Brain microvascular endothelial cell (primary cell): ENCODE measurements around the gene PRDM5.

Experiments
- DNase-seq: peaks from one replicate; pipeline ENCODE4 v3.0.0-alpha.2; 2020
- H3K27ac ChIP-seq: fragments of 250-450 bp; sonication (Bioruptor Pico); 2 replicates; pipeline ENCODE4 v1.5.1; 2020; ENCODE audit warnings: mild to moderate bottlenecking, moderate library complexity
- H3K27me3 ChIP-seq: fragments of 250-450 bp; sonication (Bioruptor Pico); replicated peaks from 2 replicates; pipeline ENCODE4 v1.5.1; 2020; ENCODE audit warnings: mild to moderate bottlenecking
- H3K36me3 ChIP-seq: fragments of 250-450 bp; sonication (Bioruptor Pico); replicated peaks from 2 replicates; pipeline ENCODE4 v1.5.1; 2020; ENCODE audit warnings: mild to moderate bottlenecking
- H3K4me3 ChIP-seq: 2 replicates; pipeline ENCODE4 v1.5.1; 2011; ENCODE audit warnings: low read depth, mild to moderate bottlenecking, control low read depth, low read length, moderate library complexity
- in situ Hi-C: cut with HindIII; loops from 2 replicates; pipeline ENCODE4 v1.10.0; 2017; ENCODE audit warnings: low sequenced_read_pairs, low pct_ligation_motif_present
- TF ChIP-seq, protein P1 (sequence below): IDR thresholded peaks from 2 replicates; pipeline ENCODE4 v1.5.1; 2011; ENCODE audit warnings: low read depth, mild to moderate bottlenecking, moderate library complexity, low read length, control low read depth, inconsistent platforms; ENCODE audit errors: missing control alignments

Gene PRDM5

DNA sequence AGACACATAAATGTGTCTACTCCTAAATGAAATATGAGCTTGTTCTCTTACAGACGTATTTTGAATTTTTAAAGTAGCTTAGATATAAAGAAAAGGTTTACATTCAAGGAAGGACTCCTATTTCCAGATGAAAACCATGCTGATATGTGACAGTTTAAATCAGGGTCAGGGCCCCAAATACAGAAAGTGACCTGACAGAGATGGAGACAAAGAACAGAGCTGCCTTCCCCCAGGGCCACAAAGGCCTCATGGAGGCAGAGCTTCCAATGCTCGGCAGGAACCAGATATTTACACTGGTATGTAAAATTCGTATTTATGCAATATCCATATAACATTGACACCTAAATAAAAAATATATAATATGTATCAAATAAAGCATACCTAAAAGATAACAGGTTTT, 124.0 kb downstream of the PRDM5 start:
- no peak overlapping the region for H3K27ac ChIP-seq
- H3K36me3 ChIP-seq, result no peaks in the 10 kb centered on the region
- DNase-seq, result no peak
- no peaks in the 10 kb centered on the region for H3K27me3 ChIP-seq
- in situ Hi-C loops, result no loop called here
- H3K4me3 ChIP-seq, result no peak overlapping the region
- TF ChIP-seq, protein P1, sequence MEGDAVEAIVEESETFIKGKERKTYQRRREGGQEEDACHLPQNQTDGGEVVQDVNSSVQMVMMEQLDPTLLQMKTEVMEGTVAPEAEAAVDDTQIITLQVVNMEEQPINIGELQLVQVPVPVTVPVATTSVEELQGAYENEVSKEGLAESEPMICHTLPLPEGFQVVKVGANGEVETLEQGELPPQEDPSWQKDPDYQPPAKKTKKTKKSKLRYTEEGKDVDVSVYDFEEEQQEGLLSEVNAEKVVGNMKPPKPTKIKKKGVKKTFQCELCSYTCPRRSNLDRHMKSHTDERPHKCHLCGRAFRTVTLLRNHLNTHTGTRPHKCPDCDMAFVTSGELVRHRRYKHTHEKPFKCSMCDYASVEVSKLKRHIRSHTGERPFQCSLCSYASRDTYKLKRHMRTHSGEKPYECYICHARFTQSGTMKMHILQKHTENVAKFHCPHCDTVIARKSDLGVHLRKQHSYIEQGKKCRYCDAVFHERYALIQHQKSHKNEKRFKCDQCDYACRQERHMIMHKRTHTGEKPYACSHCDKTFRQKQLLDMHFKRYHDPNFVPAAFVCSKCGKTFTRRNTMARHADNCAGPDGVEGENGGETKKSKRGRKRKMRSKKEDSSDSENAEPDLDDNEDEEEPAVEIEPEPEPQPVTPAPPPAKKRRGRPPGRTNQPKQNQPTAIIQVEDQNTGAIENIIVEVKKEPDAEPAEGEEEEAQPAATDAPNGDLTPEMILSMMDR, result no peak

DNA sequence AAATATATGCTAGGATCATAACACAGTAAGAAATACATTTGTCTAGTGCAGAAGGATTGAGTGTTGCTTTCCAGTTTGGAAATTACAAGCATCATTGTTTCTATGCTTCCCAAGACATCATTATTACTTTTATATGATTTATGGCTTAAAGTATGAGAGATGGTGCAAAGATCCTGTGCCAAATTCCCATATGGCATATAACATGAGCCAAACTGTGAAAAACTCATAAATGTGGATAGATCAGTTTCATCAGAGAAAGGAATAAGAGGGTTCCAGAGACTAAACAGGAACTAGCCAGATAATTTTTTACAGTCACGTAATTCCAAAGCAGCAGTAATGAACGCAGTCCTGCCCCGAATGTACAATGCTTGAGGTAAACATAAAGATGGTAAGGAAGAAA, 126.3 kb downstream of the PRDM5 start:
- Histone ChIP-seq H3K27ac (no peak overlapping the region), H3K4me3 (no peak overlapping the region), H3K36me3 (no peaks in the 10 kb centered on the region), H3K27me3 (no peaks in the 10 kb centered on the region)
- no peak for DNase-seq
- in situ Hi-C loops, result no loop called here
- TF ChIP-seq, protein P1, result no peak

DNA sequence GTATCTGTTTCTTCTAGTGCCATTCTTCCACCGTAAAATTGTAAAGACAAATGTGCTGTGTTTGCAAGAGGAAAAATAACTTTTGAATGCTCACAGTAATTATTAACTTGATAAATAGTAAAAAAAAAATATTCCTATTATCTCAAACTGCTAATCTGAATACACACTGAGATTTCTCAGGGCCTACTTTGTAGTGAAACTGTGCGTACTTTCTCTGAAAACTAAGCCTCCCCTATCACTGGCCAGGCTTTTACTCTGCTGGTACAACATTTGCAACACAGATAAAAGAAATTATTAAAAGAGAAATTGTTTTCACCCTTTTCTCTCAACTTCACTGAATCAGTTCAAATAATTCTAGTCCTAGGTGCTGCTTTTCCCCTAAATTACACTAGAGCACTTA, 137.3 kb downstream of the PRDM5 start:
- H3K4me3 ChIP-seq, result no peak overlapping the region
- H3K36me3 ChIP-seq, result no peaks in the 10 kb centered on the region
- DNase-seq, result no peak
- H3K27ac ChIP-seq, result no peak overlapping the region
- TF ChIP-seq, protein P1, result no peak
- no peaks in the 10 kb centered on the region for H3K27me3 ChIP-seq
- in situ Hi-C loops, result no loop called here

DNA sequence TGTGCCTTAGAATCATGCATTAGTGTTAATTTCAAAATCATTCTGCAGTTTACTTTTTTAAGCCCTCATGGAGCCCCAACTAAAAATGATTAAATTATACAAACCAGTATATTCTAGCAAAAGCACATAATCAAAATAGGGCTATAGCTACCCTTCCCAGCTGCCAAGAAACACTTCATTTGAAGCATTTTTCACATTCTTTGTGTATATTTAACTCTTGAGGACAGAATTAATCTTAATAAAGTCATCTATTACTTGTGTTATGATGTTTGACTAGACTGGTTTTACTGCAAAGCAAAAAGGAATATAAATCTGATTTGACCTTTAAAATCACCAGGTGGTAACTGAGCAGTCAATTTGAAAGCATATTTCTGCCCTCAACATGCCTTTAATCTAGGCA, 145.1 kb downstream of the PRDM5 start:
- DNase-seq, result no peak
- Histone ChIP-seq H3K4me3 (no peak overlapping the region), H3K27ac (no peak overlapping the region), H3K27me3 (no peaks in the 10 kb centered on the region), H3K36me3 (no peaks in the 10 kb centered on the region)
- TF ChIP-seq, protein P1, result no peak
- in situ Hi-C loops, result no loop called here

DNA sequence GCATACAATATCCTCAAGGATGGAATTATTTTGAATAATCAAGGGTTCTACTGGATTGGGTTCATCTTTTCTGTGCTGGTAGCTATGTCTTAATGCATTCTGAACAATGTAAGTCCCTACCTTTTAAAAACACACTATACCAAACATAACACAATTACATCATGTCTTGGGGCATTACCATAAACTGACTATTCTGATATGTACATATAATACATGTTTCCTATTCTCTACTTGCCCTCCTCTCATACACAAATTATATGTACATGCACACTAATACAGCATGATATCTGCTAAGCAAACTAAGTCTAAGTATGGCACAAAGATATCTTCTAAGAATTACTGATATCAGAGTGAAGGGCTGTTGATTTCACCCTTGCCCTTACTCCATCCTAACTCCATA, 147.1 kb downstream of the PRDM5 start:
- Histone ChIP-seq H3K27me3 (no peaks in the 10 kb centered on the region), H3K36me3 (no peaks in the 10 kb centered on the region), H3K27ac (no peak overlapping the region), H3K4me3 (no peak overlapping the region)
- TF ChIP-seq, protein P1, result no peak
- in situ Hi-C loops, result no loop called here
- no peak for DNase-seq

DNA sequence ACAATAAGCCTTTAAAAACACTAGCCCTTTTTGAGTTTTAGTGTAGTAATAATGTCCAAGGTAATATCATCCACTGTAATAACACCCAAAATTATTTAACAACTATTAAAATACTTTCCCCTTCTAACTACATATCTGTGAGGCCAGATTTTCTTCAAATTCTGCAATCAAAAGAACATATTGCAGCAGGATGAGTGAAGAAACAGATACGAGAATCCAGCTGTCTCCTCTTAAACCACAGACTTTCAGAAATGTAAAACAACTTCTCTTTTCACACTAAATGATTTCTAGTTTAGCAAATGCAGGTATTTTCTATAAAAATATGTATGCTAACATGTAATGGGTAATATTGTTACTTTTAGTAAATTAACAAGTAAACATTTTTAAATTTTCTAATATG, 148.9 kb downstream of the PRDM5 start:
- H3K4me3 ChIP-seq, result no peak overlapping the region
- in situ Hi-C loops, result no loop called here
- DNase-seq, result no peak
- H3K36me3 ChIP-seq, result no peaks in the 10 kb centered on the region
- no peaks in the 10 kb centered on the region for H3K27me3 ChIP-seq
- no peak overlapping the region for H3K27ac ChIP-seq
- TF ChIP-seq, protein P1, result no peak
